Measurements from ENCODE around the gene AUTS2.
A peak's percentile ranks its signal among the peaks of the same experiment; 100 is the strongest.

AUTS2 gene

GRCh38 chr7:70474639-70475234, 876.5 kb downstream of the AUTS2 start:
- no peak overlapping the region for H3K27ac ChIP-seq
- DNase-seq (ENCODE audit: low read depth, low spot score): no peak

DNA sequence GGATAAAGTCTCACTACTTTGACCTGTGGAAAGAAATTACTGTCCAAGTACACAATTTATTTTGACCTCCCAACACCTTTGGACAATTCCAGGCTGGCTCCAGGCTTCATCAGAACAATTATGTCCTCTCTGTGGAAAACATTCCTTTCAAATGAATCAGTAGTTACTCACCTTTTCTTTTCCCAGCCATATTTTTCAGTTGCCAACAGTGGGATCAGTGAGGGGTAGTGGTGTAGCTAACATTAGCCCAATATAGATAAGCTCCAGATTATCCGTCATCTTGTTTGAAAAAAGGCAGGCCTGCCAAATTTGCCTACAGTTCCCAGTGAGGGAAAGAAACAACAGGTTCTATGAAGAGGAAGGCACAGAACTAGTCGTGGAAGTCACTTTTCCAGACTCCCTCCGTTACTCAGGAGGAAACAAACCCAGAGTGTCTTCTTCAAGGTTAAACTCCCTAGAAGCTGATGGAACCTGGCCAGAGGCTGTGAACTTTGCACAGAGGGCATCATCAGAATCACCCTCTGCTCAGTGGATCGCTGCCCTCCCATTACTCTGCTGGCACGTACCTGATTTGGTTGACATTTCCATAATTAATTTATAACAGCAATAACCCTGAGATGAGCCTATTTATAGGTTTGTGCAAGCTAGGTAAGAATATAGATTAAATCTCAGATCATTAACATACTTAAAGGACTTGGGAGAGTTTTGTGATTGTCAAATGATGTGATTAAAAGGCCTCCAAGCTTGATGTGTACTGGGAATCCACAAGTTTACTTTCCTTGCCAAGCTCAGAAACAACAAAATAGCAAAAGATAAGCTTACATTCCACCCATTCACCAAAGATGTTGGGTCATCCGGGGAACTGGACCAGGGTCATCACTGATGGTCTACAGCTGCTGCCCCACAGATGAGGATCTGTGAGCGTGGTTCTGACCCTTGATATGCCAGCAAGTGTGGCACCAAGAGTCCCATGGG, 879.0 kb downstream of the AUTS2 start:
- no peak for DNase-seq (ENCODE audit: low read depth, low spot score)
- no peak overlapping the region for H3K27ac ChIP-seq

DNA sequence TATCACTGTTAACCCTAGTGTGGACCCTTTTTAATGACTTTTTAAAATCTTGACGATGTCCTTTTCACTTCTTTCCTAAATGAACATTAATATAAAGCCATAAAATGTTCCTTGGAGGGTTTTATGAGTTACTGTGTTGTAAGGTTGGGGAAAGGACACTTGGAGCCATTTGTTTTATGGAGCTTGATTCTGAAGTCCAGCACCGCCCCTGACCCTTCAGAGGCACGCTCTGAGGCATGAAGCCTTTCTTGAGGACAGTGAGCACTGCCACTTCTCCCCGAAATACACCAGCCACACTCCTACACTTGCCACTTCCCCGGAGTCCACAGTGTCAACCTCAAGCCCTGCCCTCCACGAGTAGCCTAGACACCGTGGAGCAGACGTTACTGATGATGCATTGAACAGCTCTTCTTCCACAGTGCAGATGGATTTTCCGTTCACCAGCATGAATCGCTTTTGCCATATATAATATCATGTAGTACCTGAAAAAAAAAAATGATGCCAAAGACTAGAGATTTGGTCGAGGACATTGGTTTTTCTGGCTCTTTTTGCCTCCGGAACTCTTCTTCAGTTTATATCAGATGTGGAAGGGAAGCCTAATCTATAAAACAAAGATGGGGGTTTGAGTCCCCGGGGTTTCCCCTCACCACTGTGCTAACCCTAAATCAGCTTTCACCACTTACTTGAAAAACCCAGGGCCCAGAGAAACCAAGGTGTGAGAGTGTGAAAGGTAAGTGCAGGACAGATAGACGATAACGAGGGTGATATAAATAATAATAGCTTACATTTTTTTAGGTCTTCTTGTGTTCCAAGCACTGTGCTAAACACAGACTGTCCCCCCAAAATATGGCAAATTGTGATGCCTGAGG, 881.1 kb downstream of the AUTS2 start:
- H3K27ac ChIP-seq: no peak overlapping the region
- DNase-seq (ENCODE audit: low read depth, low spot score): no peak

DNA sequence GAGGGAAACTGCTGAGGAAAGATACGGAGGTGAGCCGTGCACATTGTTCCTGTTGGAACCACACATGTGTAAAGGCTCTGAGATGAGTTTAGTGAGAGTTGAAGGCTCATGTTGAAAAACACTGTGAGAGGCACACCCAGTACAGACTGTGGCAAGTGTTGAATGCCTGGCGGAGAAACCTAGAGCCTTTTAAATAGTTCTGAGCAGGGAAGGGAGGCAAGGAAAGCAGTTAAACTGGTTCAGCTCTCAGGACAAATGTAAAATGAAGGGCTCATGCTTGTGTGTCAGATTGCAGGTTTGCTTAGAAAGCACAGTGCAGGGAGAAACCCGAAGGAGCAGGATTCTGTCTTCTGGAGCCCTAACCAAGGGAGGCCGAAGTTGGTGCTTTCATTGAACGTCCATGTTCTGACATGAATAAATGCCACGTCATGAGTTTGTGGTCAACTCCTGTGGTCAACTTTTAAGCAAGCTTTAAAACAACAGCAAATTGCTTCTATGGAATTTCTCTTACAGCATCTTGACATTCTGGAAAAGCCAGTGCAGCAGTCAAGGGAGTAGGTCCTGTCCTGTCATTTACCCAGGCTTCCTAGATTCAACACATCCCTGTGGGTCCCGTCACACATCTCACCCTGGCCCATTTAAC, 882.8 kb downstream of the AUTS2 start:
- DNase-seq (ENCODE audit: low read depth, low spot score): peak; percentile 87
- peak overlapping the region; percentile 57 for H3K27ac ChIP-seq

DNA sequence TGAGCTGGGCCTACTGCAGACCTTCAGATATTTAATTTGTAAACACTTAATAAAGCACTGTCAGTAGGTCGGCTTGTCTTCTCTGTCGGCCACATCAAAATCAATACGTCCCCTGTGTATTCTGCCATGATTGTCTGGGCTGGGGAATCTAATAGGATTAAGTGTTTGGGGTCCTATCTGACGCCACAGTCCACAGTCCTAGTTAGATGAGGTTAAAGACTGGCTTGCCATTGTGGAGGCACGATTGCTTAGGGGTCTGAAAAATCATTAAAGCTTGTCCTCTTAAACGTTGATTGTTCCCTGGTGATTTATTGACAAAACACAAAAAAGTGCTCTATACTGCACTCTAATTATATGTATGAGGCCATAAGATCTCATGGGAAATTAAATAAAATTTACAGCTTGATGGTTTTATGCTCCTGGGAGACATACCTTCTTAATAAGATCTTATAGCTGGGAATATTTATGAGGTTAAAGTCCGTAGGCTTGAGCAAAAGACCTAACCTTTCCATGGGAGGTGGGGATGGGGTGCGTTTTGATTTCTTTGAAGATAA, 883.4 kb downstream of the AUTS2 start:
- DNase-seq (ENCODE audit: low read depth, low spot score): no peak
- H3K27ac ChIP-seq: peak overlapping the region; percentile 57

GRCh38 chr7:70484255-70484654, 886.0 kb downstream of the AUTS2 start:
- no peak overlapping the region for H3K27ac ChIP-seq
- no peak for DNase-seq (ENCODE audit: low read depth, low spot score)

DNA sequence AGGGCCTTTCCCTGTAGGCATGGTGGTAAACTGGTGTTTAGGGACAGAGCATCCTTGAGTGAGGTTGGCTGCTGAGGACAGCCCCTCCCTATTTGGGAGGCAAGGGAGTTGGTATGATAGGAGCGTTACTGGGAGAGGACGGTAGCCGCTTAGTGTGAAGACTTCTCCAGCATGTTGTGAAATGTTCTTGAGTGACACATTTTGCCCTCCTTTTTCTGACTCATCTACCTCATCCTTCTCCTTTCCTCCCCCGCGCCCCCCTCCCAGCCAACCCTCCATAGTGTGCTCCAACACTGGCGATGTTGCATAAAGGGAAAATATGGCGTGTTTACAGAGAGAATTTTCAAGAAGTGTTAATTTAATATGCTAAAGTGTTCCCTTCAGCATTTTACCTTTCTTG, 888.7 kb downstream of the AUTS2 start:
- no peak overlapping the region for H3K27ac ChIP-seq
- no peak for DNase-seq (ENCODE audit: low read depth, low spot score)

DNA sequence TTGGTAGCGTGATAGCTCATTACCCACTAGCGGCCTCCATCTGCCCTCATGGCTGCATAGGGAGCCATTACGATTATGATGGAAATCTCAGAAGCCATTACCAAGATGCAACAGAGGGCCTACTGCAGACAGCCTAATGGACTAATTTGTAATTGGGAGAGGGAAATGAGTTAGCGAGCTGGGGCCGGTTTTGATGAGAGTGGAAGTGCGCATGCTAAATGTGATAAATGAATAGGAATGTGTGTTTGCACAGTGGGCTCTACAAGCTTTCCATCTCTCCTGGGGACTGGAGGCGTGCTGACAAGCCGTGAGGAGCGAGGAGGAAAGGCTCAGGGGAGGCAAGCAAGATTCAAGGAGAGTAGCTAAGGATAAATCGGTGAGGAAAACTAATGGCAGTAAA, 889.2 kb downstream of the AUTS2 start:
- no peak overlapping the region for H3K27ac ChIP-seq
- DNase-seq (ENCODE audit: low read depth, low spot score): no peak

DNA sequence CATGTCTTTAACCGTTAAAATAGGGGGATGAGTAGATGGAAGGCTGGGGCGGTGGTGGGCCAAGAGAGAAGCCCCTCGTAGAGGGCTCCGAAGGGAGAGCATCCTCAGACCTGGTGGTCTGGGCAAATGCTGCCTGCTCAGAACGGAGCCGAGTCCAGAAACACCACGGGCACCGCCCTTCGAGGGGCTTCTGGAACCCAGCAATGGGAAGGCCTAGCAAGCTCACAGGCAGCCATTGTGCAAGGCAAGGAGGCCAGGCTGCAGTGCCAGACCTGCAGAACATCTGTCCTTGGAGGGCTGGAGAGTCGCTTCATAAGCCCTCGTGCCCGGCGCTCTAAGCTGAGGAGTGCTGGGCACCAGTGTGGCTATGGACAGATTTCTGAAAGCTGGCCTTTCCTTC, 889.6 kb downstream of the AUTS2 start:
- no peak for DNase-seq (ENCODE audit: low read depth, low spot score)
- H3K27ac ChIP-seq: no peak overlapping the region

GRCh38 chr7:70489813-70490212, 891.5 kb downstream of the AUTS2 start:
- DNase-seq (ENCODE audit: low read depth, low spot score): no peak
- no peak overlapping the region for H3K27ac ChIP-seq

- DNase-seq (ENCODE audit: low read depth, low spot score): no peak
Measured at GRCh38 chr7:70492625-70493024, 894.4 kb downstream of the AUTS2 start.

DNA sequence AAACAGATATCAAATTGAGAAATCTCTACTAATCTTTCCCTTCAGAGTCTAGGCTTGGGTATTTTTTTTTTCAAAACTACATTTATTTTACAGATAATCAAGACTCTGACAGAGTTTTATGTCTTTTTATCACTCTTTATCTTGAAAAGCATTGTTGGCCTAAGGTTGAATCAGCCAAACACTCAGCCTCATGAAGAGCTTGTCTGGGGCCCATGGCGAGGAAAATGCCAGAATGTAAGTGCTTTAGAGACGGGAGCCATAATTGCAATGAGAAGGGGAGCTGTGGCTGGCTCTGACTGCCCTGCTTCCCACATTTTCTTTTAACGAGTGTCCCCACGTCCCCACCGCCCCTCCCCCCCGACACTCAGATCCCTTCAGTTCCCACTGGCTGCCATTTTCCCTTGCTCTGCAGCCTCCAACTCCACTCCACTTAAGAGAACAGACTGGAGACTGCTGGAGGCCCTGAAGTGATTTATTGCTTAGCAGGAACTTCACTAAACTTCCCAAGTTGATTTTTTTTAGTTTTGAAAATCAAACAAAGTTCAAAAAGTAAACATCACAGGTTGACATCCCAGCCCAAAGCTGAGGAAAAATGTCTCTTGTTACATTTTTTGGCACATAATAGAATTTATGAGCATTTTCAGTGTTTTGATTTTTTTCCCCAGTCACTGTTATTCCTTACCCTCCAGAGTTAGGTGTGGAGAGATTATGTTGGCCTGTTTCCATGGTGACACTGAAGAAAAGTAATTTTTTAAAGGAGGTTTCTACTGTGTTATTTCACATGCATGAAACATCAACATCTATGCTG, 896.2 kb downstream of the AUTS2 start:
- DNase-seq (ENCODE audit: low read depth, low spot score): no peak
- H3K27ac ChIP-seq: no peak overlapping the region

More at GRCh38 chr7:70492625-70493024, 894.4 kb downstream of the AUTS2 start:
- H3K27ac ChIP-seq: no peak overlapping the region

- no peak for DNase-seq (ENCODE audit: low read depth, low spot score)
Measured at GRCh38 chr7:70495033-70495376, 896.7 kb downstream of the AUTS2 start.

DNA sequence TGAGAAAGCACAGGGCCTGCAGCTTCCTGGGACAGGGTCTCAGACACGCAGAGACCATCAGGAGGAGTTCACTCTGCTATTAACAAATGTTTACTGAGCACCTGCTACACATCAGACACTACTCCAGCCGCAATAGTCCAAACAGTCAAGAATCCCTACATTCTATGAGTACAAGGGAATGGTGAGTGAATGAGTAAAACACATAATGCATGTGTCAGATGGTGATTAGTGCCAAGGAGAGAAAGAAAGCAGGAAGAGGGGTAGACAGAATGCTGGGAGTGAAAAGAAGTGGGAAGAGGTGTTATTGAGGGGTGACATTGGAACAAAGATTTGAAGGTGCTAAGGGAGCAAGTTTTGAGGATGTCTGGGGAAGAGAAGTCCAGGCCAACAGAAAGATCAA, 899.5 kb downstream of the AUTS2 start:
- no peak overlapping the region for H3K27ac ChIP-seq
- DNase-seq (ENCODE audit: low read depth, low spot score): no peak

More at GRCh38 chr7:70495033-70495376, 896.7 kb downstream of the AUTS2 start:
- no peak overlapping the region for H3K27ac ChIP-seq

GRCh38 chr7:70498232-70498992, 900.1 kb downstream of the AUTS2 start:
- DNase-seq (ENCODE audit: low read depth, low spot score): no peak
- no peak overlapping the region for H3K27ac ChIP-seq

DNA sequence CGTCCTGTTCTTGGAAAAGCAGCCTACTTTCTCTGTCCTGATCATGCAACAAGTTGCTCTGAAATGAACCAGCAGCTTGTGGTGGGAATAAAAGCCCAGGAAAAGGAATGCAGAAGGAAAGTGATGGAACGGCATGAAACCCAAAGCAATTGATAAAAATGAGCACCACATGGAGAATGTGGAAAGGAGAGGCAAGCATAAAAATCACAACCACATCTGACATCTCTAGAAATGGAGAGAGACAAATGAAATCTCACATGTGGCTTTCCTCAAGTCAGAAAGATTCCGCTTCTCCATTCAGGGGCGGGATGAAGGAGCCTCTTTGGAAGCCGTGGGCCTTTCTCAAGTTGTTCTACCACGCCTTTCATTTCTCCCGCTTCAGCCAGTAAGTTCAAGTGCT, 902.0 kb downstream of the AUTS2 start:
- DNase-seq (ENCODE audit: low read depth, low spot score): no peak
- H3K27ac ChIP-seq: no peak overlapping the region

DNA sequence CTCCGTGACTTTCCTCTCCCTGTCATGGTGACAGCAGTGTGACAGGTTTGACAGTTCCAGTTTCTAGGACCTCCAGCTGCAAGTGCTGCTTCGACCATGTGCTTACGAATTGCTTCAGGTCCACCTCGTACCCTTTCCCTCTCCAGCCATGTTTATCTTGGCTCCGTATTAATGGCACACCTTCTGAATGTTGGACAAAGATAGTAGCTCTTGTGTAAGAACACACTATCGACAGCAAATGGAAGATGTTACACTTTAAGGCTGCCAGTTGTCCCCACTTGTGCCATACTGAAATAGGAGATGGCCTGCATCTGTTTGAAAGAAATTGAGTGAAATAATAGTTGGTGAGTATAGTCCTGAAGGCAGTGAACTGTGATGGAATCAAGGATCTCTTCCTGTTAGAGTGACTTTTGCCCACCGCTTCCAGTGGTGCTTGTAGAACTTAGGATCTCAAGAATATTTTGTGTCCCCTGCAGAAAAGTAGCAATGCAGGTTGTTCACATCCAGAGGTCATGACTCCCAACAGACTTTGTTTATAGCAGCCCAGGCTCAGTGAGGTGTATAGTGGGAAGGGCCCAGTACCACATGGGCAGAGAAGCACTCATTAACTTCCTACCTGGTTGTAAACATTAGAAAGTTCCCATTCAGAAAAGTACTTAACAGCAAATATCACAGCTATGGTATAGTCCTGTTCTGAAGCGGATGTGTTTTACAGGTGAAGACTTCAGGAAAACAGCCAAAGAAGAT, 904.0 kb downstream of the AUTS2 start:
- no peak for DNase-seq (ENCODE audit: low read depth, low spot score)
- H3K27ac ChIP-seq: no peak overlapping the region

DNA sequence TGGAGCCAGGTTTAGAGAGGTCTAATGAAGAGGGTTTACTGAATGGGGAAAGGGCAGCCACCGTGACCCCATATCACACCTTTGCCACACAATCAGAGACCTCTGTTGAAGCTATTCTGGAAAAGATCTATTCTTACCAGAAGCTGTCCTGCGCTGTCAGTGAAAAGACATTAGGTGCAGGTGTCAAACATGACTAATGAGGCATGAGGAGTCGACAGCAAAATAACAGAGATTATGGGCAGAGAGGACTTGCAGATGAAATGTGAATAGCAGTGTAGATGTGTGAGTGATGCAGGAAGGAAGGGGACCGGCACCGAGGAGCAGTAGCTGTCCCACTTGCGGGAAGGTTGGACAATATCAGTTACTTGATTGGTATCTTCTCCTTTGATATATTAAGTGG, 906.0 kb downstream of the AUTS2 start:
- no peak for DNase-seq (ENCODE audit: low read depth, low spot score)
- H3K27ac ChIP-seq: no peak overlapping the region
